ENCODE results near the gene ALDH5A1.

The ALDH5A1 gene

DNA sequence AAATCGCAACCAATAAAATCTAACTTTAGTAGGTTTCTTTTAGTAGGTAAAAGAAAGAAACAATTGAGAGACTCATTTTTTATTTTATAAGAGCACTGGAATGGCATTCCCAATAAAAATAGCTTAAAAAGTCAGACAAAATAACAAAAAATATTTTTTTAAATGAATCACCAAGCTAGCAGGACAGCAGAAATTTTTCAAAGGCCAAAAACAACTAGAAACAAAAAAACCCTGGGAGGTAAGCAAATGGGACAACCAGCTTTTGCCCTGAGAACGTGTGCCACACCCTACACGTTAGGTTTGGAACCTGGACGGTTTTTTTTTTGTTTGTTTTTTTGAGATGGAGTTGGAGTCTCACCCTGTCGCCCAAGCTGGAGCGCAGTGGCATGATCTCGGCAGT lies 25.0 kb upstream of the ALDH5A1 start:
- H3K9me3 ChIP-seq (ENCODE audit: control insufficient read depth, insufficient read depth, low read depth, low read length), result no peaks in the 10 kb centered on the region
- TF ChIP-seq SALL2 (tag by site-specific recombination; IDR thresholded peaks at IDR 0.05; ENCODE audit: borderline replicate concordance) (no peak), ZNF510 (tag by site-specific recombination; IDR thresholded peaks at IDR 0.05; ENCODE audit: insufficient replicate concordance) (no peak)
- TF ChIP-seq, protein P1, sequence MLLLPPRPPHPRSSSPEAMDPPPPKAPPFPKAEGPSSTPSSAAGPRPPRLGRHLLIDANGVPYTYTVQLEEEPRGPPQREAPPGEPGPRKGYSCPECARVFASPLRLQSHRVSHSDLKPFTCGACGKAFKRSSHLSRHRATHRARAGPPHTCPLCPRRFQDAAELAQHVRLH (tag by site-specific recombination; IDR thresholded peaks at IDR 0.05), result no peak
- H3K4me3 ChIP-seq (ENCODE audit: low read depth, low read length), result no peak overlapping the region
- H3K27ac ChIP-seq (ENCODE audit: extremely low read depth, low read depth, low read length), result no peak overlapping the region
- ChIA-PET POLR2A (no interaction called here), CTCF (interaction anchor here (0.6 kb wide), 1 partner anchor 38 kb away, joined by 6 read pairs; no protein-coding TSS in a partner anchor)
- no peaks in the 10 kb centered on the region for H3K4me1 ChIP-seq (ENCODE audit: control insufficient read depth, insufficient read depth, low read length)
- H3K36me3 ChIP-seq (ENCODE audit: control insufficient read depth in 2 of 2, insufficient read depth in 1 of 2, low read length in 2 of 2), result no peaks in the 10 kb centered on the region

- H3K36me3 ChIP-seq (ENCODE audit: control insufficient read depth in 2 of 2, insufficient read depth in 1 of 2, low read length in 2 of 2), result no peaks in the 10 kb centered on the region
- no peak overlapping the region for H3K27ac ChIP-seq (ENCODE audit: extremely low read depth, low read depth, low read length)
- no peaks in the 10 kb centered on the region for H3K9me3 ChIP-seq (ENCODE audit: control insufficient read depth, insufficient read depth, low read depth, low read length)
- no peaks in the 10 kb centered on the region for H3K4me1 ChIP-seq (ENCODE audit: control insufficient read depth, insufficient read depth, low read length)
- H3K4me3 ChIP-seq (ENCODE audit: low read depth, low read length), result no peak overlapping the region
- ChIA-PET POLR2A (no interaction called here), CTCF (no interaction called here)
- TF ChIP-seq PRDM6 (tag by site-specific recombination; IDR thresholded peaks at IDR 0.05), result no peak
- TF ChIP-seq ZSCAN16 (tag by site-specific recombination; IDR thresholded peaks at IDR 0.05), result no peak
- no peak for TF ChIP-seq ZIC2 (tag by site-specific recombination; IDR thresholded peaks at IDR 0.05)
- TF ChIP-seq ZNF157 (tag by site-specific recombination; IDR thresholded peaks at IDR 0.05), result no peak
Observed at GRCh38 chr6:24472181-24472580, 22.6 kb upstream of the ALDH5A1 start.

DNA sequence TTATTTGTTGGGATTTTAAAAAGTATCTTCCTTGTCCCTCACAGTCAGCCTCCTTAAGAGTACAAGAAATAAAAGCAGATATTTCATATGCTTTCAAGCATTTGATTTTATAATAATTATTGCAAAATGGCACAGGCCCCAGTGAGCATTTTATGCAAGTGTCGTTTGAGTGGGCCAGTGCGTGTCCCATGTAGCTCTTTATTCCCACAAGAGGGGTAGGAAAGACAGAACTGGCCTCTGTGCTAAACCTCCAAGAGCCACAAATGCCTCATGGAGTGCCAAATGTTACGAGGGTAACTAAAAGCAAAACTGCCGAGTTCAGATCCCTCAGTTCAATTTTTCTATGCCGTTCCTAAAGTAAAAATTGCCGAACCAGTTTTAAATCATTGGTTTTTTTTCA lies 18.1 kb upstream of the ALDH5A1 start:
- POLR2A ChIA-PET, result no interaction called here
- CTCF ChIA-PET, result interaction anchor here (1.0 kb wide), 1 partner anchor 46 kb away, joined by 3 read pairs; no protein-coding TSS in a partner anchor
- Histone ChIP-seq H3K4me1 (ENCODE audit: control insufficient read depth, insufficient read depth, low read length) (no peaks in the 10 kb centered on the region), H3K9me3 (ENCODE audit: control insufficient read depth, insufficient read depth, low read depth, low read length) (no peaks in the 10 kb centered on the region), H3K36me3 (ENCODE audit: control insufficient read depth in 2 of 2, insufficient read depth in 1 of 2, low read length in 2 of 2) (no peaks in the 10 kb centered on the region), H3K27ac (ENCODE audit: extremely low read depth, low read depth, low read length) (no peak overlapping the region), H3K4me3 (ENCODE audit: low read depth, low read length) (no peak overlapping the region)
- no peak for TF ChIP-seq ZNF645 (tag by site-specific recombination; IDR thresholded peaks at IDR 0.05)
- no peak for TF ChIP-seq ZNF670 (tag by site-specific recombination; IDR thresholded peaks at IDR 0.05; ENCODE audit: low read depth)
- TF ChIP-seq ZNF112 (tag by site-specific recombination; IDR thresholded peaks at IDR 0.05), result no peak
- TF ChIP-seq ZNF37A (tag by site-specific recombination; IDR thresholded peaks at IDR 0.05), result no peak
- TF ChIP-seq, protein P2, sequence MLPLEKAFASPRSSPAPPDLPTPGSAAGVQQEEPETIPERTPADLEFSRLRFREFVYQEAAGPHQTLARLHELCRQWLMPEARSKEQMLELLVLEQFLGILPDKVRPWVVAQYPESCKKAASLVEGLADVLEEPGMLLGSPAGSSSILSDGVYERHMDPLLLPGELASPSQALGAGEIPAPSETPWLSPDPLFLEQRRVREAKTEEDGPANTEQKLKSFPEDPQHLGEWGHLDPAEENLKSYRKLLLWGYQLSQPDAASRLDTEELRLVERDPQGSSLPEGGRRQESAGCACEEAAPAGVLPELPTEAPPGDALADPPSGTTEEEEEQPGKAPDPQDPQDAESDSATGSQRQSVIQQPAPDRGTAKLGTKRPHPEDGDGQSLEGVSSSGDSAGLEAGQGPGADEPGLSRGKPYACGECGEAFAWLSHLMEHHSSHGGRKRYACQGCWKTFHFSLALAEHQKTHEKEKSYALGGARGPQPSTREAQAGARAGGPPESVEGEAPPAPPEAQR (tag by site-specific recombination; IDR thresholded peaks at IDR 0.05), result no peak
- TF ChIP-seq MZF1 (tag by site-specific recombination; IDR thresholded peaks at IDR 0.05; ENCODE audit: borderline replicate concordance), result no peak

GRCh38 chr6:24477070-24477469 lies 17.7 kb upstream of the ALDH5A1 start:
- H3K27ac ChIP-seq (ENCODE audit: extremely low read depth, low read depth, low read length), result no peak overlapping the region
- ChIA-PET CTCF (interaction anchor here (1.0 kb wide), 2 partner anchors 17 to 46 kb away, joined by 3 to 5 read pairs; partner anchors contain the start of gene ALDH5A1), POLR2A (no interaction called here)
- H3K36me3 ChIP-seq (ENCODE audit: control insufficient read depth in 2 of 2, insufficient read depth in 1 of 2, low read length in 2 of 2), result no peaks in the 10 kb centered on the region
- no peaks in the 10 kb centered on the region for H3K9me3 ChIP-seq (ENCODE audit: control insufficient read depth, insufficient read depth, low read depth, low read length)
- no peaks in the 10 kb centered on the region for H3K4me1 ChIP-seq (ENCODE audit: control insufficient read depth, insufficient read depth, low read length)
- no peak overlapping the region for H3K4me3 ChIP-seq (ENCODE audit: low read depth, low read length)
- no peak for TF ChIP-seq ZNF266 (tag by site-specific recombination; IDR thresholded peaks at IDR 0.05; ENCODE audit: low read depth)
- no peak for TF ChIP-seq ZBTB11 (tag by site-specific recombination; conservative IDR thresholded peaks at IDR 0.05; ENCODE audit: low read depth)
- TF ChIP-seq, protein P3, sequence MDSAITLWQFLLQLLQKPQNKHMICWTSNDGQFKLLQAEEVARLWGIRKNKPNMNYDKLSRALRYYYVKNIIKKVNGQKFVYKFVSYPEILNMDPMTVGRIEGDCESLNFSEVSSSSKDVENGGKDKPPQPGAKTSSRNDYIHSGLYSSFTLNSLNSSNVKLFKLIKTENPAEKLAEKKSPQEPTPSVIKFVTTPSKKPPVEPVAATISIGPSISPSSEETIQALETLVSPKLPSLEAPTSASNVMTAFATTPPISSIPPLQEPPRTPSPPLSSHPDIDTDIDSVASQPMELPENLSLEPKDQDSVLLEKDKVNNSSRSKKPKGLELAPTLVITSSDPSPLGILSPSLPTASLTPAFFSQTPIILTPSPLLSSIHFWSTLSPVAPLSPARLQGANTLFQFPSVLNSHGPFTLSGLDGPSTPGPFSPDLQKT (IDR thresholded peaks at IDR 0.05; ENCODE audit: borderline replicate concordance, low read depth, low read length), result no peak
- no peak for TF ChIP-seq ZNF837 (tag by site-specific recombination; IDR thresholded peaks at IDR 0.05)
- TF ChIP-seq ZNF610 (tag by site-specific recombination; IDR thresholded peaks at IDR 0.05; ENCODE audit: borderline replicate concordance), result no peak
- TF ChIP-seq ZNF664 (tag by site-specific recombination; IDR thresholded peaks at IDR 0.05), result no peak

Data from HEK293 (cell line).